ENCODE data around the gene LSM7. TPM values are rescaled to one million over a fixed set of nuclear protein-coding genes. Genes with fewer than 3 reads are reported as not detected.

Gene LSM7
- total and polyA plus RNA-seq, 2 of the 13 experiments (the other 11 are each of a cell fraction or from before 2014, with no cell fraction given): 140 to 205 TPM

- peak; percentile 86; the same call in 1 of the 2 replicates for TF ChIP-seq ARID4A (CRISPR knock-in tag; IDR thresholded peaks at IDR 0.05; ENCODE audit: borderline replicate concordance)
- no peak for TF ChIP-seq ARID2 (CRISPR knock-in tag; IDR thresholded peaks at IDR 0.05; ENCODE audit: borderline replicate concordance)
- no peak for TF ChIP-seq MIER2 (CRISPR knock-in tag; IDR thresholded peaks at IDR 0.05)
- peak; percentile 82; the same call in 1 of the 2 replicates for TF ChIP-seq ZNF749 (CRISPR knock-in tag; IDR thresholded peaks at IDR 0.05; ENCODE audit: borderline replicate concordance)
- peak; percentile 82 for TF ChIP-seq HIVEP1 (CRISPR knock-in tag; IDR thresholded peaks at IDR 0.05)
- no peak for TF ChIP-seq TCF7L2 (IDR thresholded peaks at IDR 0.05; ENCODE audit: low read depth, low read length)
- TF ChIP-seq PAXIP1 (CRISPR knock-in tag; conservative IDR thresholded peaks at IDR 0.05): peak; percentile 31
- peak; percentile 79; the same call in 1 of the 2 replicates for TF ChIP-seq ZGPAT (CRISPR knock-in tag; IDR thresholded peaks at IDR 0.05)
- no peak for TF ChIP-seq SP140L (CRISPR knock-in tag; IDR thresholded peaks at IDR 0.05; ENCODE audit: borderline replicate concordance)
- peak; percentile 85 for TF ChIP-seq ZBTB7B (CRISPR knock-in tag; IDR thresholded peaks at IDR 0.05)
- TF ChIP-seq EZH2 (conservative IDR thresholded peaks at IDR 0.05; ENCODE audit: low read depth, low read length): no peak
- 0 out of 2 replicates have a peak, but pooled peaks have one; percentile 59 for TF ChIP-seq ATF7-NPFF (CRISPR knock-in tag; IDR thresholded peaks at IDR 0.05; ENCODE audit: low read depth)
- peak; percentile 49 for TF ChIP-seq FOXA3 (CRISPR knock-in tag; IDR thresholded peaks at IDR 0.05)
- TF ChIP-seq ZMYM4 (CRISPR knock-in tag; IDR thresholded peaks at IDR 0.05): peak; percentile 66; the same call in 1 of the 2 replicates
- no peak for TF ChIP-seq KDM1A (CRISPR knock-in tag; IDR thresholded peaks at IDR 0.05)
- peak; percentile 42; the same call in 1 of the 2 replicates for TF ChIP-seq SP2 (CRISPR knock-in tag; IDR thresholded peaks at IDR 0.05)
- TF ChIP-seq ZNF562 (CRISPR knock-in tag; IDR thresholded peaks at IDR 0.05; ENCODE audit: borderline replicate concordance): no peak
- no peak for TF ChIP-seq FOXK2 (IDR thresholded peaks at IDR 0.05)
- TF ChIP-seq NFYB (CRISPR knock-in tag; IDR thresholded peaks at IDR 0.05): peak; percentile 28; the same call in 1 of the 2 replicates
- no peak for TF ChIP-seq TP53 (CRISPR knock-in tag; conservative IDR thresholded peaks at IDR 0.05)
Observed at GRCh38 chr19:2273356-2274184, 54.8 kb downstream of the LSM7 start (continued).

All from HepG2 (cell line).